ENCODE measurements around the gene SMAD2. TPM values are rescaled to one million over a fixed set of nuclear protein-coding genes. Genes with fewer than 3 reads are reported as not detected.

Gene SMAD2
- total and polyA plus RNA-seq, 2 of the 8 experiments (the other 6 are each of a cell fraction or from before 2014, with no cell fraction given) = 28.4 to 124 TPM

- POLR2A ChIA-PET (ENCODE audit: partially characterized antibody) = interaction anchor here (2.0 kb wide), 1 partner anchor 8 kb away, joined by 5 read pairs; no protein-coding TSS in a partner anchor
- Histone ChIP-seq H3K36me3 (ENCODE audit: control insufficient read depth in 2 of 4, insufficient read depth in 4 of 4, low read length in 3 of 4) (peaks cover 0 to 14% (median 6%) of the 10 kb centered on the region in 4 experiments; a peak in 3 of 8 replicates), H2BK5ac (ENCODE audit: low read depth, low read length) (no peak overlapping the region), H3K23me2 (ENCODE audit: low read depth, low read length) (no peaks in the 10 kb centered on the region), H3K79me1 (ENCODE audit: low read depth, low read length) (no peaks in the 10 kb centered on the region; the same call in 1 of the 2 replicates), H2AFZ (ENCODE audit: low read length) (no peak overlapping the region), H3K79me2 (ENCODE audit: control insufficient read depth in 1 of 2, insufficient read depth in 2 of 2, low read length in 2 of 2) (peaks cover 7 to 93% of the 10 kb centered on the region in 2 experiments; a peak in 3 of 4 replicates), H4K91ac (replicated peaks; ENCODE audit: insufficient read length, low read length) (no peak overlapping the region), H2BK15ac (ENCODE audit: low read length) (no peak overlapping the region), H3K27ac (ENCODE audit: low read depth, low read length) (no peak overlapping the region), H3K4ac (replicated peaks; ENCODE audit: insufficient read length, low read depth, low read length) (no peak overlapping the region), H4K5ac (ENCODE audit: insufficient read length, low read depth, low read length) (no peak overlapping the region), H3K23ac (ENCODE audit: insufficient read length) (no peak overlapping the region), H2BK12ac (ENCODE audit: low read depth, low read length) (no peak overlapping the region), H3K14ac (ENCODE audit: insufficient read length) (no peak overlapping the region), H3K56ac (replicated peaks; ENCODE audit: insufficient read length, low read depth, low read length) (no peak overlapping the region), H4K8ac (ENCODE audit: extremely low read depth, insufficient read depth, low read length) (no peak overlapping the region), H3K4me1 (replicated peaks in 1 of 4; ENCODE audit: control insufficient read depth in 3 of 4, insufficient read depth in 4 of 4, low read length in 3 of 4) (peaks cover 0 to 17% (median 9%) of the 10 kb centered on the region in 4 experiments; a peak in 4 of 7 replicates), H3K9me3 (ENCODE audit: insufficient read depth in 2 of 2, low read depth in 1 of 2, low read length in 1 of 2) (no peaks in the 10 kb centered on the region), H4K20me1 (replicated peaks in 1 of 2; ENCODE audit: control insufficient read depth in 1 of 2, insufficient read depth in 2 of 2, low read length in 2 of 2) (peaks cover 3 to 9% of the 10 kb centered on the region in 2 experiments), H3K4me3 (ENCODE audit: extremely low read depth in 1 of 4, insufficient read depth in 2 of 4, low read depth in 3 of 4, low read length in 4 of 4) (no peak overlapping the region), H3K4me2 (ENCODE audit: insufficient read depth in 1 of 2, low read depth in 2 of 2, low read length in 2 of 2) (no peak overlapping the region), H2BK20ac (ENCODE audit: low read length) (no peak overlapping the region), H2AK5ac (ENCODE audit: low read depth, low read length) (no peak overlapping the region), H3K9ac (replicated peaks in 1 of 4; ENCODE audit: extremely low read depth in 1 of 4, low read depth in 3 of 4, low read length in 3 of 4) (no peak overlapping the region), H3K18ac (ENCODE audit: extremely low read depth, low read length) (no peak overlapping the region), H3K27me3 (replicated peaks in 1 of 4; ENCODE audit: control insufficient read depth in 3 of 4, extremely low read depth in 1 of 4, insufficient read depth in 3 of 4, low read length in 3 of 4) (no peaks in the 10 kb centered on the region), H2BK120ac (replicated peaks; ENCODE audit: low read depth, low read length) (no peak overlapping the region)
- no peak for DNase-seq (ENCODE audit: low read depth in 1 of 2, low spot score in 2 of 2)
- no peak for TF ChIP-seq GTF2F1 (IDR thresholded peaks at IDR 0.05; ENCODE audit: borderline replicate concordance, low read depth, low read length)
- TF ChIP-seq SUZ12 (IDR thresholded peaks at IDR 0.05; ENCODE audit: low read length) = no peak
- no peak for TF ChIP-seq CBX8 (IDR thresholded peaks at IDR 0.05; ENCODE audit: borderline replicate concordance, low read depth, low read length)
- TF ChIP-seq POLR2A (IDR thresholded peaks at IDR 0.05; ENCODE audit: control extremely low read depth in 1 of 2, low read depth in 2 of 2, low read length in 2 of 2) = no peak
- TF ChIP-seq EZH2 (IDR thresholded peaks at IDR 0.05; ENCODE audit: low read depth, low read length, severe bottlenecking) = no peak
- no peak for TF ChIP-seq SAP30 (IDR thresholded peaks at IDR 0.05; ENCODE audit: insufficient read depth, insufficient replicate concordance, low read length)
- TF ChIP-seq CHD1 (IDR thresholded peaks at IDR 0.05; ENCODE audit: low read depth, low read length) = no peak
- no peak for TF ChIP-seq YY1 (IDR thresholded peaks at IDR 0.05; ENCODE audit: low read depth, low read length)
- FAIRE-seq = no peak
- CTCF ChIA-PET (ENCODE audit: partially characterized antibody) = interaction anchor here (0.9 to 5.3 kb wide), 5 partner anchors 16 to 125 kb away, joined by 3 to 35 read pairs (median 3); no protein-coding TSS in a partner anchor
- WGBS, 2 experiments (ENCODE audit: extremely low coverage in 1 of 2, insufficient coverage in 1 of 2, insufficient read length in 1 of 2, insufficient replicate concordance in 2 of 2, low coverage in 1 of 2, low lambda C conversion rate in 2 of 2, missing lambda C conversion rate in 1 of 2) = 92% methylated on average over 2 of the region's 2 CpGs; no CpG with 5 or more reads in 1 of the 2 experiments
These were observed 34.8 kb downstream of the SMAD2 start for GRCh38 chr18:47895565-47896250.
